Head of caudate nucleus (tissue), 42 donors: Measurements from ENCODE around the gene AGK.
A peak's percentile ranks its signal among the peaks of the same experiment; 100 is the strongest.

Source experiments
- DNase-seq, 42 donors: peaks; one replicate each; pipeline versions ENCODE4 v3.0.0 to v3.0.0-alpha.2; 2020 to 2021; ENCODE audit warnings: mixed read lengths in 7 of 42
- intact Hi-C: fragments of 100-400 bp; cut with DNase I; formaldehyde crosslinking; loops from one replicate; pipeline ENCODE4 v1.15.0; 2022

Gene AGK, protein sequence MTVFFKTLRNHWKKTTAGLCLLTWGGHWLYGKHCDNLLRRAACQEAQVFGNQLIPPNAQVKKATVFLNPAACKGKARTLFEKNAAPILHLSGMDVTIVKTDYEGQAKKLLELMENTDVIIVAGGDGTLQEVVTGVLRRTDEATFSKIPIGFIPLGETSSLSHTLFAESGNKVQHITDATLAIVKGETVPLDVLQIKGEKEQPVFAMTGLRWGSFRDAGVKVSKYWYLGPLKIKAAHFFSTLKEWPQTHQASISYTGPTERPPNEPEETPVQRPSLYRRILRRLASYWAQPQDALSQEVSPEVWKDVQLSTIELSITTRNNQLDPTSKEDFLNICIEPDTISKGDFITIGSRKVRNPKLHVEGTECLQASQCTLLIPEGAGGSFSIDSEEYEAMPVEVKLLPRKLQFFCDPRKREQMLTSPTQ

GRCh38 chr7:141551094-141551781 lies at the start of gene AGK:
TSS of gene AGK (plus strand) at chr7:141551410. CDS start at chr7:141555467, 4,057 bp downstream.
- intact Hi-C loops, result loop anchor here (10.0 kb wide), 1 partner anchor 94 kb away; no protein-coding TSS in a partner anchor
- peak; percentile 48 to 91 (median 80) for DNase-seq

GRCh38 chr7:141501451-141501850 lies 49.8 kb upstream of the AGK start:
- intact Hi-C loops, result no loop called here

GRCh38 chr7:141511316-141511675 lies 39.9 kb upstream of the AGK start:
- intact Hi-C loops, result no loop called here

More at GRCh38 chr7:141501451-141501850, 49.8 kb upstream of the AGK start:
- no peak for DNase-seq

DNA sequence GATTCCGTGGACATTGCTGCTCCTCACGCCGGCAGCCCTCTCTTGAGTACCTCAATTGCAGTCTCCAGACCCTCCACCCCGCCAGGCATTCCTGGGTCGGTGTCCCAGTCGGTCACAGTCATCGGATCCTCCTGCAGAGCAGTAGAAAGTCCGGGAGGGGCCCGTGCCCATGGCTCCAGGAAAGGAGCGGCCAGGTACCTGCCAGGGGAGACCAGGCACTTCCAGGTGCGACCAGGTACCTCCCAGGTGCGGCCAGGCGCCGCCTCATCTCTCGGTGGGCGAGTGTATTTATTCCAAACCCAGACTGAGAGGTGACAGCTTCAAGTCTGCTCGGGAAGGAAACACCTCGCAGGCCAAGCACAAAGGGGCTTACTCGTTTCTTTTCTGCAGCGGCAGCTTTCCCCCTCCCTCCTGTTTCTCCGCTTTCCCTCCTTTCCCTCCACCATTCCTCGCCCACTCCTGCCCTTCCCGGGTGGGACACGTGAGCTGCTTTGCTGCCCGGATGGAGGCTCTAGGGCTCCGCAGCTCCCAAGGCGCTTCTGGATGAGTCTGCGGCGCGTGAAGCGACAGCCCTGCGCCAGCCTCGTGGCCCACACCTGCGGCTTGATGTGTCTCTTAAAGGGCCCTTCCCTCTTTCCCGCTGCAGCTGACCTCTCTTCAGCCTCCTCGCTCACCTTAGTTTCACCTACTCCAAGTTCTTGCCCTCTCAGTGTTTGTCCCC lies 39.4 kb upstream of the AGK start:
- intact Hi-C loops, result no loop called here
- DNase-seq, result peak; percentile 32 to 86 (median 72)

More at GRCh38 chr7:141511316-141511675, 39.9 kb upstream of the AGK start:
- DNase-seq, result peak in 5 of 42 donors; percentile 6 to 36 (median 8)

DNA sequence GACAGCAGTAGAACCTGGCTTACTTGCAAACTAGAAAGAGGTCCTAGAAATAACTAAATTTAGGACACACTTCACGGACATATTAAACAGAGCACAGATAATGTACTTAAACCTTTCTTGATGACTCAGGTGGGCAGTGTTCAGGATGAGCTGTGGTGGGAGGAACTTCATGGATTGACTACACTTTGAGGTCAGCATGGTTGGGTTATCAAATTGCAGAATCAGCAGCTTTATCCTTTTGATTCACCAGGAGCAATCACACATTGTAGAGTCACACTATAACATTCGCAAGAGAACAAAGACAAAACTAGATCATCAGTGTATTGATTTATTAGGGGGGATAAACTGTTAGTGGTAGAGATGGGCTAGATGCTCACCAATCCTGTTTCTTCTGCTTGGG lies 38.6 kb upstream of the AGK start:
- DNase-seq, result no peak
- intact Hi-C loops, result no loop called here

DNA sequence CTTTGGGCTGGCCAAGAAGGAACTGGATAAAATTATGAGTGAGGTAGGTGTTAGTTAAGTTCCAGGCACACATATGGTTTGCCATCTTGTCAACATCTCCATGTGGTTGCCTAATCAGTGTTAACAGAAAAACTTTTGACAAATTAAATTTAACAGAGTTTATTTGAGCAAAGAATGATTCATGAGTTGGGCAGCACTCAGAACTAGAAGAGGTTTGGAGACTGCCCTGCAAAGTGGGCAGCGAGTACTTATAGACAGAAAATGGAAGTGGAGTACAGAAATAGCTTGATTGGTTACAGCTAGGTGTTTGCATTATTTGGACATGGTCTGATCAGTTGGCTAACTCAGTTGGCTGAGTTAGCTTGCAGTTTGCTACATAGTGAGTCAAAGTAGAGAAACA lies 37.5 kb upstream of the AGK start:
- no peak for DNase-seq
- intact Hi-C loops, result no loop called here

DNA sequence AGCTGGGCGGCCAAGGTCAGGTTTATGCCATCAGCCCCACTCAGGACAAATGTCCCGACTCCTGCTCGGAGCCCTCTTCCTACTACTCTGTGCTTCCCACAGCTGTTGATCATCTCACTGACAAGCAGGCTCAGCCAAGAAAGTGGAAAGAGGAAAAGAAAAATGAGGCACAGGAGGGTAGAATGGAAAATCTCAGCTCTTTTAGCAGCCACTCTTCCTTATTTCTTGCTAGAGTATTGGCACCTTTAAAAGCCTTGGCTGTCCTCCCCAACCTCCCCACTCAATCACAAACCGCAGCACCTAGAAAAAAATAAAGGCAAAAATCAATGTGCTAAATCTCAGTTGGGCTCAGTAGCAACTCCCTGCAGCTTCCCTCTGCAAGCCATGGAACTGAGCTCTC lies 35.3 kb upstream of the AGK start:
- intact Hi-C loops, result no loop called here
- DNase-seq, result no peak

DNA sequence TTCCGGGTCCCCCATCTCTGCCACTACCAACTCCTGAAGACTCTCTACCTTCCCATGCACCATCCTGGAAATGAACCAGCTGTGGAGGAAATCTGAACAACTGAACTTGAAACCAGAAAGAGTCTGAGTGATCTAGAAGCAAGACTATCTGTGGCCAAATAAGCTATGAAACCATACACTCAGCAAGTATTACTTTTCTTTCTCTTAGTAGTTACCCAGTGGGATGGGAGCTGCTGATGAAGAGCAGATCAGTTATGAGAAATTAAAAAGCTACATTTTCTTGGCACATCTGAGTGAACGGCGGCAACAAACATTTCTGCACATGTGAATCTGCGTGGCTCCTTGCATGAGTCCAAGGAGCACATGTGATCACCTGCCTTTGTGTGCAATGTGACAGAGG lies 31.6 kb upstream of the AGK start:
- intact Hi-C loops, result no loop called here
- DNase-seq, result no peak

GRCh38 chr7:141522657-141523342 lies 28.4 kb upstream of the AGK start:
- intact Hi-C loops, result no loop called here
- no peak for DNase-seq

GRCh38 chr7:141525973-141526514 lies 25.2 kb upstream of the AGK start:
- DNase-seq, result no peak
- intact Hi-C loops, result no loop called here

GRCh38 chr7:141527076-141527475 lies 24.1 kb upstream of the AGK start:
- intact Hi-C loops, result no loop called here
- DNase-seq, result no peak

- intact Hi-C loops, result no loop called here
- DNase-seq, result no peak
Observed at GRCh38 chr7:141528399-141528798, 22.8 kb upstream of the AGK start.

DNA sequence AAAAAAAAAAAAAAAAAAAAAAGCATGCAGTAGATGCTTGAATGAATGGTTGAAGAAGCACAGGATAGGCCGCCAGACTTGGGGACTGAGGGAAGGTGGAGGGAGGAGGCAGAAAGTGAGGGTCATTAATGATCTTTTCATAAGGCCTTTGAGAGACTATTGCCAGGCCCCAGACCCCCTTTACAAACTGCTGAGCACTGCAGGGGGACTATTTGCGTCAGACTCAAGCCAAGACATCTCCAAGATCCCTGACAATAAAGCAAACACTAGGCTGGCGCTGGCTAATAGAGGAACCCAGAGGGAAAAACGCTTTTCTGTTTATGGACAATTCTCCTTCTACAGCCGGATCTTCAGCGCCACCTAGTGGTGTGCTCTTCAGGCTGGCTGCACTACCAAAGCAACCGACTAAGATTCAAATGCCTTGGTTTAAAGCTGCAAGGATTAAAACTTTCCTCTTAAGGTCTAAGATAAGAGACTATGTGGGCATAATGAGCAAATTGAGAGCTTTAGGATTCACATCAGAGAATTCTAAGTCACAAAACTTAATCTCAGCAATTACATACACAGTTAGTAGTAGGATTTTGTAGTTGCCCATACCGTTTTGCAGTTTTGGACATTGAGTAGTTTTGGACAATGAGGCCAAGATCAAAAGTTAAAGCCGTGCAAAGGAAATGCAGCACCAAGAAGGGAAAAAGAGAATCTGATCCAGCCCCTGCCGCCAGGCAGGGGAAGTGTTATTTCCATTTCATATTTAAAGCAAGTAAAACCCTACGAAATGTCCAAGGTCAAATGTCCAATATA lies 17.9 kb upstream of the AGK start:
- DNase-seq, result peak; percentile 40 to 91 (median 78)
- intact Hi-C loops, result loop anchor here (10.0 kb wide), 2 partner anchors 259 to 459 kb away; partner anchors contain the start of gene TMEM178B

- intact Hi-C loops, result loop anchor here (10.0 kb wide), 2 partner anchors 260 to 460 kb away; partner anchors contain the start of gene TMEM178B
- no peak for DNase-seq
Observed at GRCh38 chr7:141534757-141535737, 16.2 kb upstream of the AGK start.

- intact Hi-C loops, result loop anchor here (10.0 kb wide), 2 partner anchors 263 to 463 kb away; partner anchors contain the start of gene TMEM178B
- peak in 1 of 42 donors; percentile 3 for DNase-seq
Observed at GRCh38 chr7:141537906-141538305, 13.3 kb upstream of the AGK start.

- peak in 1 of 42 donors; percentile 22 for DNase-seq
Observed at GRCh38 chr7:141541375-141541774, 9.8 kb upstream of the AGK start.

DNA sequence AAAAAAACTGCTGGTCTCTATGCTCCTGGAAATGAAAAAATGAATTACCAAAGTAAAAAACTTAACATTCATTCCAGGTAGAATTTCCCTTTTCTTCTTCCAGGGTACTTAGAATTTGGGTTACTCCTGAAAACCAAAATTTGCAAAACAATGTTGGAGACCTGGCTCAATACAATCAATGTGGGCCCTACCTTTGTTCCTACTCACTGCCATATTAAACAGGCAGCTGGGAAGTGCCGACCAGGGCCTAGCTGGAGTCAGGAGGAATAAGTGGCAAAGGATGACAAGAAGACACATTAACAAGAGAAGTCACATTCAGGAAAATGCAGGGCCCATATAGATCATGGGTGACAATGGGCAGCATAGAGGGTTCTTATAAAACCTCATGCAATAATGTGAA lies 6.4 kb upstream of the AGK start:
- intact Hi-C loops, result no loop called here

More at GRCh38 chr7:141541375-141541774, 9.8 kb upstream of the AGK start:
- intact Hi-C loops, result no loop called here

More for the DNA sequence above, 6.4 kb upstream of the AGK start:
- no peak for DNase-seq
